Astrocyte of the spinal cord (primary cell): Measurements from ENCODE around the gene TSC22D2.

Source experiments
- DNase-seq: peaks from one replicate; pipeline ENCODE4 v3.0.0; 2011; ENCODE audit warnings: low read depth, low spot score
- H3K4me3 ChIP-seq: 2 replicates; pipeline ENCODE4 v1.5.1; 2011; ENCODE audit warnings: low read depth, mild to moderate bottlenecking, low read length, moderate library complexity
- in situ Hi-C: cut with HindIII; loops from 2 replicates; pipeline ENCODE4 v1.10.0; 2017; ENCODE audit warnings: low sequenced_read_pairs
- TF ChIP-seq, protein P1 (sequence below): IDR thresholded peaks from 2 replicates; pipeline ENCODE4 v1.5.1; 2012; ENCODE audit warnings: low read depth, mild to moderate bottlenecking, low read length, inconsistent platforms

TSC22D2 gene

DNA sequence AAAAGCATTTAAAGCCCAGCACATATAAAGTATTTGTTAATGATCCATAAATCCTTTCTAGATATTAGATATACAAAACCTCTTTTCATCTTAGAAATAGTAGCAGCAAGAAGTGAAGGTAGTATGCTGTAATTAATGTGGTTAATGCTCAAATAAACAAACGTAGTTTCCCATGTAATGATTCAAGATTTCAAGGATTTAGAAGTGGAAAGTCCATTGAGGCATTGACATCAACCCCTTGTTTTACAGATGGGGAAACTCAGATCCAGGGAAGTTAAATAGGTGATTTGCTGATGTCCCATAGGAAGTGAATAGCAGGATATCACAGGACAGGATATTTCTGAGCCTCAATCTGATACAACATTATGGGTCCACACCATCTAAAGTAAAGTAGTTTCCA, 47.2 kb downstream of the TSC22D2 start:
- no peak overlapping the region for H3K4me3 ChIP-seq
- in situ Hi-C loops, result no loop called here
- DNase-seq, result no peak
- TF ChIP-seq, protein P1, sequence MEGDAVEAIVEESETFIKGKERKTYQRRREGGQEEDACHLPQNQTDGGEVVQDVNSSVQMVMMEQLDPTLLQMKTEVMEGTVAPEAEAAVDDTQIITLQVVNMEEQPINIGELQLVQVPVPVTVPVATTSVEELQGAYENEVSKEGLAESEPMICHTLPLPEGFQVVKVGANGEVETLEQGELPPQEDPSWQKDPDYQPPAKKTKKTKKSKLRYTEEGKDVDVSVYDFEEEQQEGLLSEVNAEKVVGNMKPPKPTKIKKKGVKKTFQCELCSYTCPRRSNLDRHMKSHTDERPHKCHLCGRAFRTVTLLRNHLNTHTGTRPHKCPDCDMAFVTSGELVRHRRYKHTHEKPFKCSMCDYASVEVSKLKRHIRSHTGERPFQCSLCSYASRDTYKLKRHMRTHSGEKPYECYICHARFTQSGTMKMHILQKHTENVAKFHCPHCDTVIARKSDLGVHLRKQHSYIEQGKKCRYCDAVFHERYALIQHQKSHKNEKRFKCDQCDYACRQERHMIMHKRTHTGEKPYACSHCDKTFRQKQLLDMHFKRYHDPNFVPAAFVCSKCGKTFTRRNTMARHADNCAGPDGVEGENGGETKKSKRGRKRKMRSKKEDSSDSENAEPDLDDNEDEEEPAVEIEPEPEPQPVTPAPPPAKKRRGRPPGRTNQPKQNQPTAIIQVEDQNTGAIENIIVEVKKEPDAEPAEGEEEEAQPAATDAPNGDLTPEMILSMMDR, result no peak

GRCh38 chr3:150458001-150458400, 49.9 kb downstream of the TSC22D2 start:
- H3K4me3 ChIP-seq, result no peak overlapping the region
- TF ChIP-seq, protein P1, result no peak
- in situ Hi-C loops, result no loop called here
- DNase-seq, result no peak

DNA sequence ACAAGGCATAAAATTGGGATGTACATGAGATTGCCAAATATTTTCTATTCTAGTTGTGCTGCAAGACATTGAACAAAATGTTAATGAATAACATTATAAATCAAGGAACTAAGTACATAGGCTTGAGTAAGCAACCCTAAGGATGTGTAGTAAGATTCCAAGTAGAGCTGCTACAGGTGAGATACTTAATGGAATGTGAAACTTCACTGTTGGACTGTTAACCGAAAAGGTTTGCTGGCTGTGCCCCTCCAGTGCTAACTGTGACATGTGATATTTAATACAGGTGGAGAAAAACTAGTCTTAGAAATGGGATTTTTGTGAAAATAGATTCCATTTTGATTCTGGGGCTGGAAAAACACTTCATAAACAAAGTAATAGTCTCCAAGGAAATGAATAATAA, 52.4 kb downstream of the TSC22D2 start:
- no peak overlapping the region for H3K4me3 ChIP-seq
- in situ Hi-C loops, result no loop called here
- no peak for DNase-seq
- TF ChIP-seq, protein P1, result no peak

GRCh38 chr3:150461399-150461798, 53.3 kb downstream of the TSC22D2 start:
- in situ Hi-C loops, result no loop called here
- H3K4me3 ChIP-seq, result no peak overlapping the region
- DNase-seq, result no peak
- TF ChIP-seq, protein P1, result no peak

- H3K4me3 ChIP-seq, result no peak overlapping the region
- in situ Hi-C loops, result no loop called here
- TF ChIP-seq, protein P1, result no peak
- no peak for DNase-seq
These were observed 54.0 kb downstream of the TSC22D2 start for GRCh38 chr3:150462108-150462507.

DNA sequence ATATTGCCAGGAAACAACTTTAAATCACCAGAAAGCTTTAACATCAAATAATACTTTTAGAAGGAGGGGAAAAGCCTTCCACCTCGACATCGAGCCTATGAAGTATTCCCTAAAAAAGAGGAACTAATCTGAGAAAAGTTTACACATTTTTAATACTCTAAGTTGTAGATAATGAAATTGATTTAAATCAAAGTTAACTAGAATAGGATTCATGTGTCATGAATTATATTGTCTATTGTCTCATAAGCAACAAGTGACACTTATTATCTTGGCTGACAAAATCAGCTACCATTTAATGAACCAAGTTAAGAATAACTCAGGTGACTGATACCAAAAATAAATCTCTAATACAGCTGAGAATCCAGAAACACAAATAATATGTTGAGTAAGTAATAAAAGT, 56.6 kb downstream of the TSC22D2 start:
- no peak for DNase-seq
- no peak overlapping the region for H3K4me3 ChIP-seq
- in situ Hi-C loops, result no loop called here
- TF ChIP-seq, protein P1, result no peak

DNA sequence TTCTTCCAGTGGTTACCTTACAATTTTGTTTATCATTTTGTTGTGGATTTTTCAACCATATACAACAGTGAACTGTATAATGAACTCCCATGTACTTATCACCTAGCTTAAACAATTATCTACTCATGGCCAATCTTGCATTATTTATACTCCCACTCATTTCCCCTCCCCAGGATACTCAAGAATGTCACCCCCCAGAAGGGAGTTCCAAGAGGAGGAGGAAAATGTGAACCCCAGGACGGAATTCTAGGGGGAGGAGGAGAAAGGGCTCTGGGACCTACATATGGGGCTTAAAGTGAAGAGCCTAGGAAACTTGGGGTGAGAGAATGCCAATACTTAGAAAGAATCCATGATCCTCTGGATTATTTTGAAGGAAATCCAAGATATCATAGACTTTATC, 59.3 kb downstream of the TSC22D2 start:
- TF ChIP-seq, protein P1, result no peak
- DNase-seq, result no peak
- in situ Hi-C loops, result no loop called here
- H3K4me3 ChIP-seq, result no peak overlapping the region
